DND-41 (cell line): ENCODE measurements around the gene ALDOC.

Experiments used
- ATAC-seq: fragments of 200-7000 bp; cut with Tn5 transposase; 3 replicates; pipeline ENCODE4 v1.9.1; 2021; ENCODE audit warnings: low read depth; ENCODE audit not compliant: insufficient read depth
- DNase-seq: peaks from one replicate; pipeline ENCODE4 v3.0.0-alpha.2; 2020
- H2AFZ ChIP-seq: 2 replicates; pipeline ENCODE4 v1.6.0; 2012; ENCODE audit warnings: low read depth, low read length
- H3K27ac ChIP-seq: 2 replicates; pipeline ENCODE4 v1.5.1; 2012; ENCODE audit warnings: low read length, inconsistent platforms
- H3K27me3 ChIP-seq: fragments of 200-600 bp; sonication (generic); 2 replicates; pipeline ENCODE4 v1.6.0; 2012; ENCODE audit warnings: low read length, mild to moderate bottlenecking, inconsistent platforms; ENCODE audit not compliant: insufficient read depth, poor library complexity
- H3K36me3 ChIP-seq: 2 replicates; pipeline ENCODE4 v1.5.1; 2012; ENCODE audit warnings: low read length, inconsistent platforms; ENCODE audit not compliant: insufficient read depth
- H3K4me1 ChIP-seq: 2 replicates; pipeline ENCODE4 v1.5.1; 2012; ENCODE audit warnings: mild to moderate bottlenecking, low read length; ENCODE audit not compliant: insufficient read depth
- H3K4me2 ChIP-seq: 2 replicates; pipeline ENCODE4 v1.6.0; 2012; ENCODE audit warnings: mild to moderate bottlenecking, moderate library complexity, low read length, inconsistent platforms; ENCODE audit not compliant: insufficient read depth
- H3K4me3 ChIP-seq, 2 experiments: fragments of 200-600 bp in 1 of 2; shearing (Covaris generic) in 1 of 2; 2 replicates each; pipeline ENCODE4 v1.5.1; 2012 to 2016; ENCODE audit warnings: inconsistent platforms in 2 of 2, low read length in 2 of 2, mild to moderate bottlenecking in 2 of 2, low read depth in 1 of 2, moderate library complexity in 1 of 2
- H3K79me2 ChIP-seq: 2 replicates; pipeline ENCODE4 v1.6.0; 2012; ENCODE audit warnings: low read length, inconsistent platforms; ENCODE audit not compliant: insufficient read depth
- H3K9ac ChIP-seq: 2 replicates; pipeline ENCODE4 v1.6.0; 2012; ENCODE audit warnings: low read depth, mild to moderate bottlenecking, inconsistent platforms, low read length, moderate library complexity
- H3K9me3 ChIP-seq: 2 replicates; pipeline ENCODE4 v1.5.1; 2012; ENCODE audit warnings: low read length, moderate library complexity, mild to moderate bottlenecking, inconsistent platforms; ENCODE audit not compliant: insufficient read depth, severe bottlenecking
- H4K20me1 ChIP-seq: 2 replicates; pipeline ENCODE4 v1.6.0; 2012; ENCODE audit warnings: low read length; ENCODE audit not compliant: insufficient read depth
- EZH2 ChIP-seq: IDR thresholded peaks from 3 replicates; pipeline ENCODE4 v1.6.1; 2012; ENCODE audit warnings: borderline replicate concordance, low read depth, mild to moderate bottlenecking, moderate library complexity, low read length, inconsistent platforms; ENCODE audit not compliant: severe bottlenecking
- TF ChIP-seq, protein P1 (sequence below): IDR thresholded peaks from 2 replicates; pipeline ENCODE4 v1.5.1; 2012; ENCODE audit warnings: borderline replicate concordance, low read length, moderate library complexity, mild to moderate bottlenecking; ENCODE audit not compliant: poor library complexity, severe bottlenecking; ENCODE audit errors: extremely low read depth

Gene ALDOC

DNA sequence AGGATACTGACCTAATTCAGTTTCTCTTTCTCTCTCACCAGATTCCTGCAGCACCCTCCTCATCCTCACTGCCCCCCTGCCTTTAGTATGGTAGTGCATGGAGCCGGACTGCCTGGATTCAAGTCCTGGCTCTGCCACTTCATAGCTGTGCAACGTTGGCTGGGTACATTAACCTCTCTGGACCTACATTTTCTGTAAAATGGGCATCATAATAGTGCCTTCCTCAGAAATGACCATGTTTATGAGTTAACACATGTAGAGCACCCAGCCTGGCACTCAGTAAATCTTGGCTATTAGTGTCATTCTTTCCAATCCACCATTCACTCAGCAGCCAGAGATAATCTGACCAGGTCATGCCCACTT lies 31.6 kb downstream of the ALDOC start:
- ATAC-seq (no peak), DNase-seq (no peak)
- TF ChIP-seq EZH2 = no peak
- TF ChIP-seq, protein P1, sequence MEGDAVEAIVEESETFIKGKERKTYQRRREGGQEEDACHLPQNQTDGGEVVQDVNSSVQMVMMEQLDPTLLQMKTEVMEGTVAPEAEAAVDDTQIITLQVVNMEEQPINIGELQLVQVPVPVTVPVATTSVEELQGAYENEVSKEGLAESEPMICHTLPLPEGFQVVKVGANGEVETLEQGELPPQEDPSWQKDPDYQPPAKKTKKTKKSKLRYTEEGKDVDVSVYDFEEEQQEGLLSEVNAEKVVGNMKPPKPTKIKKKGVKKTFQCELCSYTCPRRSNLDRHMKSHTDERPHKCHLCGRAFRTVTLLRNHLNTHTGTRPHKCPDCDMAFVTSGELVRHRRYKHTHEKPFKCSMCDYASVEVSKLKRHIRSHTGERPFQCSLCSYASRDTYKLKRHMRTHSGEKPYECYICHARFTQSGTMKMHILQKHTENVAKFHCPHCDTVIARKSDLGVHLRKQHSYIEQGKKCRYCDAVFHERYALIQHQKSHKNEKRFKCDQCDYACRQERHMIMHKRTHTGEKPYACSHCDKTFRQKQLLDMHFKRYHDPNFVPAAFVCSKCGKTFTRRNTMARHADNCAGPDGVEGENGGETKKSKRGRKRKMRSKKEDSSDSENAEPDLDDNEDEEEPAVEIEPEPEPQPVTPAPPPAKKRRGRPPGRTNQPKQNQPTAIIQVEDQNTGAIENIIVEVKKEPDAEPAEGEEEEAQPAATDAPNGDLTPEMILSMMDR = no peak
- no peaks in the 10 kb centered on the region for H3K9me3 ChIP-seq
- H3K4me1 ChIP-seq = peaks cover 11% of the 10 kb centered on the region; the same call in 1 of the 2 replicates
- 0 out of 2 replicates have a peak, but pooled peaks cover 6% of the 10 kb centered on the region for H3K36me3 ChIP-seq
- no peak overlapping the region for H3K9ac ChIP-seq
- H3K27me3 ChIP-seq = no peaks in the 10 kb centered on the region
- H3K4me2 ChIP-seq = no peak overlapping the region
- no peak overlapping the region for H3K4me3 ChIP-seq
- 0 out of 2 replicates have a peak, but pooled peaks cover 11% of the 10 kb centered on the region for H4K20me1 ChIP-seq
- no peaks in the 10 kb centered on the region for H3K79me2 ChIP-seq
- H2AFZ ChIP-seq = no peak overlapping the region
- no peak overlapping the region for H3K27ac ChIP-seq

DNA sequence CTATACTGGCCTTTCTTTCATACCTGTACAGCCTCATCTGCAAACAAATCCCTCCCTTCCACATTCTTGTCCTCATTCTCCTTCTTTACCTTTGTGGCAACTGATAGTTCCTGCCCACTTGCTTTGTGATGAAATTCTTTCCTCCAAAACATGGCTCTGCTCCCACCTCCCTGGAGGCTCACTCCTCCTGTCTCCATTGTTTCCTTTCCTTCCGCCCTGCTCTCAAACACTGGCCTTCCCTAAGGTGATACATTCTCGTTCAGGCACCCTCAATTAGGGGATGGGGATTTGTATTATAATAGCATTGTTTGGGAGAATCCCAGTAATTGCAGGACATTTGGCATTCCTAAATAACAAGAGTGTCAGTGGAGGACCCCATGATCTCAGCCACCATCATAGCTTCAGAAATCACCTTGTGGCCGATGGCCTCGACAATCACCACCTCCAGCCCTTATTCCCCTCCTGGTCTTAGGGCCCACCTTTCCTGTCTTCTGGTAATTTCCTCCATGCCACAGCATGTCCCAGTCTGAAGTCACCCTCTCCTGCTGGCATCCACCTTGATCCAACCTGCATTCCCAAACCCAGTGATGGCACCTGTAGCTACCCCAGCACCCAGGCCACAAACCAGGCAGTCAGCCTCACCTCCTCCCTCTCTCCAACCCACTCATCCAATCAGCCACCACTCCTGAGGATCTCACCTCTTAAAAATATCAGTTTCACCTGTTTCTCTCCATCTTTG lies 32.1 kb downstream of the ALDOC start:
- ATAC-seq (no peak), DNase-seq (no peak)
- no peak overlapping the region for H3K27ac ChIP-seq
- no peak for TF ChIP-seq EZH2
- H3K4me3 ChIP-seq = no peak overlapping the region
- no peaks in the 10 kb centered on the region for H3K27me3 ChIP-seq
- no peak overlapping the region for H2AFZ ChIP-seq
- peaks cover 6% of the 10 kb centered on the region; the same call in 1 of the 2 replicates for H3K4me1 ChIP-seq
- H3K36me3 ChIP-seq = 0 out of 2 replicates have a peak, but pooled peaks cover 6% of the 10 kb centered on the region
- H3K4me2 ChIP-seq = no peak overlapping the region
- H3K79me2 ChIP-seq = no peaks in the 10 kb centered on the region
- no peak overlapping the region for H3K9ac ChIP-seq
- H4K20me1 ChIP-seq = 0 out of 2 replicates have a peak, but pooled peaks cover 11% of the 10 kb centered on the region
- H3K9me3 ChIP-seq = no peaks in the 10 kb centered on the region

DNA sequence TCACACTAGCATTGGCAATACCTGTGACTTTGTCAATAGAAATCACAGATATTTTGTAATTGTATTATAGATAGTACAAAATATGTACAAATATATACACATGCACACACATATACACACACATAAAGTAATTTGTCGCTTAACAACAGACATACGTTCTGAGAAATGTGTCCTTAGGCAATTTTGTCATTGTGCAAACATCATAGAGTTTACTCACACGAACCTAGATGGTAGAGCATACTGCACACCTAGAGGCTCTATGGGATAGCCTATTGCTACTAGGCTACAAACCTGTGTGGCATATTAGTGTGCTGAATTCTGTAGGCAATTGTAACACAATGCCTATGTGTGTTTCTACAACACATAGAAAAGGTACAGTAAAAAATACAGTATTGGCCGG lies 35.3 kb downstream of the ALDOC start:
- ATAC-seq = no peak
- TF ChIP-seq EZH2 = no peak
- TF ChIP-seq, protein P1 = no peak

DNA sequence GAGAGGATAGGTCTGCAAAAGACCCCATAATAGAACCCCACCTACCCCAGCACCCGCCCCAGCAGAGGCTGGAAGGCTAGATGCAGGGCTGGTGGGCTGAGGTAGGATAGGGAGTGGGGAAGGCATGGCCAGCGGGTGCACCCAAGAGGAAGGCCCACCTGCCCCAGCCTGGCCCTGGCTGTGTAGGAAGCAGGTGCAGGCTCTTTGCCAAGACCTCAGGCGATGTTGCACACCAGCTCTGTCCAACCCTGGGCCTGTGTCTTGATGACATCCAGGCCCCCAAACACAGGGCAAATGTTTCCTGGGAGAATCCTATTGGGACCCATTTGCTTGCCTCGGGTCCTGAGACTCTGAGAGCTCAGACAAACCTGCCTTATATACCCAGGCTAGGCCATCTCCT lies 36.5 kb downstream of the ALDOC start:
- Histone ChIP-seq H3K27ac (no peak overlapping the region), H2AFZ (no peak overlapping the region), H3K4me2 (no peak overlapping the region), H3K4me3 (no peak overlapping the region), H3K79me2 (no peaks in the 10 kb centered on the region), H3K4me1 (no peaks in the 10 kb centered on the region), H3K9me3 (no peaks in the 10 kb centered on the region), H3K9ac (no peak overlapping the region), H3K27me3 (peaks cover 10% of the 10 kb centered on the region), H3K36me3 (no peaks in the 10 kb centered on the region), H4K20me1 (no peaks in the 10 kb centered on the region; the same call in 1 of the 2 replicates)
- no peak for TF ChIP-seq EZH2
- TF ChIP-seq, protein P1 = no peak
- ATAC-seq = no peak
- no peak for DNase-seq

More for the DNA sequence above, 35.3 kb downstream of the ALDOC start:
- H2AFZ ChIP-seq = no peak overlapping the region
- H3K79me2 ChIP-seq = no peaks in the 10 kb centered on the region
- H3K27ac ChIP-seq = no peak overlapping the region
- H3K4me2 ChIP-seq = no peak overlapping the region
- no peak overlapping the region for H3K9ac ChIP-seq
- no peaks in the 10 kb centered on the region for H3K9me3 ChIP-seq
- peaks cover 8% of the 10 kb centered on the region for H3K27me3 ChIP-seq
- no peaks in the 10 kb centered on the region for H3K36me3 ChIP-seq
- no peak overlapping the region for H3K4me3 ChIP-seq
- H4K20me1 ChIP-seq = no peaks in the 10 kb centered on the region; the same call in 1 of the 2 replicates
- DNase-seq = no peak
- H3K4me1 ChIP-seq = no peaks in the 10 kb centered on the region
